Suprapubic skin (tissue), 3 donors: Measurements from ENCODE around the gene NBPF4.
"Not testable (repeated sequence)": the region's sequence is repeated elsewhere in the genome, so short reads cannot be mapped to it uniquely, and the experiment has no call there.

ENCODE experiments used
- EP300 ChIP-seq: sonication (generic); formaldehyde crosslinking; IDR thresholded peaks from one replicate; pipeline ENCODE4 v1.6.1; 2017; ENCODE audit warnings: antibody characterized with exemption
- POLR2A ChIP-seq, 2 donors: fragments of 450-650 bp; IDR thresholded peaks; one replicate each; pipeline ENCODE4 v1.6.1; 2017; ENCODE audit warnings: antibody characterized with exemption in 2 of 2, mild to moderate bottlenecking in 2 of 2, moderate library complexity in 2 of 2
- TF ChIP-seq, protein P1 (sequence below), 2 donors: fragments of 200-600 bp in 1 of 2; fragments of 450-650 bp in 1 of 2; sonication (generic) in 1 of 2; IDR thresholded peaks; one replicate each; pipeline ENCODE4 v1.5.1; 2016 to 2019; ENCODE audit warnings: antibody characterized with exemption in 2 of 2, mild to moderate bottlenecking in 1 of 2, moderate library complexity in 1 of 2

GRCh38 chr1:108272485-108273327, 28.8 kb upstream of the NBPF4 start:
- TF ChIP-seq, protein P1, sequence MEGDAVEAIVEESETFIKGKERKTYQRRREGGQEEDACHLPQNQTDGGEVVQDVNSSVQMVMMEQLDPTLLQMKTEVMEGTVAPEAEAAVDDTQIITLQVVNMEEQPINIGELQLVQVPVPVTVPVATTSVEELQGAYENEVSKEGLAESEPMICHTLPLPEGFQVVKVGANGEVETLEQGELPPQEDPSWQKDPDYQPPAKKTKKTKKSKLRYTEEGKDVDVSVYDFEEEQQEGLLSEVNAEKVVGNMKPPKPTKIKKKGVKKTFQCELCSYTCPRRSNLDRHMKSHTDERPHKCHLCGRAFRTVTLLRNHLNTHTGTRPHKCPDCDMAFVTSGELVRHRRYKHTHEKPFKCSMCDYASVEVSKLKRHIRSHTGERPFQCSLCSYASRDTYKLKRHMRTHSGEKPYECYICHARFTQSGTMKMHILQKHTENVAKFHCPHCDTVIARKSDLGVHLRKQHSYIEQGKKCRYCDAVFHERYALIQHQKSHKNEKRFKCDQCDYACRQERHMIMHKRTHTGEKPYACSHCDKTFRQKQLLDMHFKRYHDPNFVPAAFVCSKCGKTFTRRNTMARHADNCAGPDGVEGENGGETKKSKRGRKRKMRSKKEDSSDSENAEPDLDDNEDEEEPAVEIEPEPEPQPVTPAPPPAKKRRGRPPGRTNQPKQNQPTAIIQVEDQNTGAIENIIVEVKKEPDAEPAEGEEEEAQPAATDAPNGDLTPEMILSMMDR (IDR thresholded peaks at IDR 0.05) = not testable (repeated sequence)
- not testable (repeated sequence) for TF ChIP-seq POLR2A (IDR thresholded peaks at IDR 0.05); EP300
